Stimulated activated CD4-positive, alpha-beta T cell treated with anti-CD3 and anti-CD28 coated beads, Interleukin-15, amount 100 ng/mL, for 24 hours (primary cell): Measurements from ENCODE around the gene SULT1C3.

Experiments
- DNase-seq: peaks from one replicate; pipeline ENCODE4 v3.0.0-alpha.2; 2020

The SULT1C3 gene

GRCh38 chr2:108239786-108240185 is at the start of gene SULT1C3:
TSS of gene SULT1C3 (plus strand) at chr2:108239968. CDS start at chr2:108247195, 7,227 bp downstream.
- DNase-seq: no peak

DNA sequence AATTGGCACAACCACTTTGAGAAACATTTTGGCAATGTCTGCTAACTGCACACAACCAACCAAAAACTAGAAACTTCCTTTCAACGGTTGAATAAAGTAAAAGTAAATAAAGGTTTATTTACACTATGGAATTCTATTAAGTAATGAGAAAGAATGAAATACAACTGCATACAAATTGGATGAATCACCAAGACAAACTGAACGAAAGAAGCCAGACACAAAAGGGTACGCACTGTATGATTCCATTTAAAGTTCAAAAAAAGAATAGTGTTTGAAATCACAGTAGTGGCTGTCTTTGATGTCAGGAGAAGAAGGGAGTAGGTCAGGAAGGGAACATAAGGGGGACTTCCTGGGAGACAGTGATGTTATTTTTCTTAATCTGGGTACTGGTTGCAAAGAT is 46.5 kb upstream of the SULT1C3 start:
- DNase-seq: no peak

GRCh38 chr2:108194409-108195132 is 45.2 kb upstream of the SULT1C3 start:
- no peak for DNase-seq

- no peak for DNase-seq
Measured at GRCh38 chr2:108195133-108195439, 44.7 kb upstream of the SULT1C3 start.

- no peak for DNase-seq
Measured at GRCh38 chr2:108199726-108200125, 40.0 kb upstream of the SULT1C3 start.

DNA sequence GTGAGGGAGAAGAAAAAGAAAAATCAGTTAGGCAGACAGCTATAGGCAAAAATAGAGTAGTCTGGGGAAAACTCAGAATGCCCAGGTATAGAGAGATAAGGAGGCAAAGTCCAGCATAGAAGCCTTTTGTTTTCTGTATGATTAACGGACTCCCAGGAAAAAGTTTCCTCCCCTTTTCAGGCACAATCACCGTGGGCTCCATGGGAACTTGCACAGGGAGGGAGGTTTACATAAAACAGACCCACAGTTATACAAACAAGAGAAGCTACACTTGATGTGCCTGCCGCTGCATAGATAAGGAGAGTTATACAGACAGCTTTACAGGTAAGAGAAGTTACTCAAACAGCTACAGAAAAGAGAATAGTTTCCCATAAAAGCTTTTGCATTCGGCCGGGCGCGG is 39.2 kb upstream of the SULT1C3 start:
- no peak for DNase-seq

DNA sequence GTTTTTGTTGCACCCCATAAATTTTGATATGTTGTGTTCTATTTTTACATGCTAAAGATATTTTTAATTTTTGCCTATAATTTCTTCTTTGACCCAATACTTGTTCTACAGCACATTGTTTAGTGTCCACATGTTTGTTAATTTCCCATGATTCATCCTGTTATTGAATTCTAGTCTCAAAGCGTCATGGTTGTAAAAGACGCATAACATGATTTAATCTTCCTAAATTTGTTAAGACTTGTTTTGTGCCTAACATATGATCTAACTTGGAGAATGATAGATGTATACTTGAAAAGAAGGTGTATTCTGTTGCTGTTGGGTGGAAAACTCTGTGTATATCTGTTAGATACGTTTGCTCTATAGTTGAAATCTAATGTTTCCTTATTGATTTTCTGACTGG is 27.1 kb upstream of the SULT1C3 start:
- DNase-seq: no peak

DNA sequence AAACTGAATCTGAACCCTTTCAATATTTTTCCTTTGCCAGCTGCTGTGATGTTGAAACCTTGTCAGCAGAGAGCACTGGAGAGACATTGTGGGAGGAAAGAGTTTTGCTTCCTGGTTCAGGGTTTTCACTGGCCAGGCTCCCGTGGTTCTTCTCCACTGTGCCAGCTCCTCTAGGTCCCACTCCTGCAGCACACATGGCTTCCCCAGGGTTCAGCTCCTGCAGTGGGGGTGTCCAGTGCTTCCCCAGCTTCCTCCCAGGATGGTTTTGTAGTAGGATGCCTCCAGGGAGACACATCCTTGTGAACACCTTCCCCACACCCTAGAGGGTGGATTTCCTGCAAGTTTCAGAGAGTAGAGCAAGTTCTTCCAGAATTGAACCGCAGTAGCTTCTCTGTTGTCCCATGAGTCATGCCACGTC is 24.0 kb upstream of the SULT1C3 start:
- DNase-seq: no peak

- DNase-seq: no peak
Measured at GRCh38 chr2:108217211-108217610, 22.6 kb upstream of the SULT1C3 start.

GRCh38 chr2:108219688-108220087 is 20.1 kb upstream of the SULT1C3 start:
- DNase-seq: no peak

DNA sequence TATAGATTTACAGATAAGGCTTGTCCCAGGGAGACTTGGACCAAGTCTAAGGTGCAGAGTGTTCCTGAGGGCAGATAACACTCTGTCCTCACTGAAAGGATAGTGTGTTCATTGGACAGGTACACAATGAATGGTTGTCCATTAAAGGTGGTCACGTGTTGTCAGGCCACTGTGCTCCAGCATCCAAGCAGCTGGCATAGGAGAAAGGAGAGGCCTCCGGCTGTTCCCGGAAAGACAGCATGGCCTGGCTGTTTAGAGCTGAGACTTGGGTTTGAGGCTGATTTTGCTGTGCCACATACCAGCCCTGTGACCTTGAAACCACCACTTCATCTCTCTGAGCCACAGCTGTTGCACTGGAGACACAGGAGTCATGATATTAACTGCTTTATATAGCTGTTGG is 19.6 kb upstream of the SULT1C3 start:
- no peak for DNase-seq

DNA sequence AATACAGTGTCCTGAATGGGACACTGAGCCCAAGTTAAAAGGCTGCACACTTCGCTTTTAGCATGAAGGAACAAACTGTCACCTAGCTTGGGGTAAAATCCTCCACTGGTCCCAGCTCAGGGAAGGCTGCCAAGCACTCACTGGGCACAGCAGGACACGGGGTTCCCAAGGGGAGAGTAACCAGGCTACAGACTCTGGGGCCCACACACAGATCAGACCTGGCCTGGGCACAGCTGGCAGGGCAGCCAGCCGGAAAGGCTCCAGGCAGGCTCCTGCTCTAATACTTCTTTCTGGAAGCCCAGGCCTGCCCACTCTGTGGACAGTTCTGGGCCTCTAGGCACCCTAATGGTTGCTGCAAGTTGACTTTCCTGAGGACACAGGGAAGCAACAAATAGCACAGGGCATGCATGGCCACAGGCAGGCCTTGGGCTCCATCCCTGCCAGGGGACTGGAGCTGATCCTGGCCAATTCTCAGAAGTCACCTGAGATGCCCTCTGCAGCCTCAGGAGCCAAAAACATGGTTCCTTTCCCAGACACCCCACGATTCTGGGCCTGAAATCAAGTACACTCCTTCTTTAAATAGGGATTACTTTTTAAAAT is 18.7 kb upstream of the SULT1C3 start:
- DNase-seq: no peak

DNA sequence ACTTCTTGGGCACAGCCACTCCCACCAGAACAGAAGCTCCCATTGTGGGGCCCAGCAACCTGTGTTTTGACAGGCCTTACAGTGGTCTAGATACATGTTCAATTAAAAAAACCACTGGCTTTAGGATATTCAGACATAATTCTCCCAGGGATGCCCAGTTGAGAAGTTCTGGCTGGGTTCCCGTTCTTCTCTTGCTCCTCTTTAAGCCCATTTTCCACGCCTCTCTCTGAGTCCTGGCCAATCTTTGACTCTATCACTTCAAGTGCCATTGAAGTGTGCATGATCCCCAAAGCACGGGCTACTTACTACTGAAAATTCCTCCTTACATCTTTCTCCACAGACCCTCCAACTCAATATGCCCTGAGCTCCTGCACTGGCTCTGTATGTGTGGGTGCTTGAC is 17.5 kb upstream of the SULT1C3 start:
- no peak for DNase-seq

DNA sequence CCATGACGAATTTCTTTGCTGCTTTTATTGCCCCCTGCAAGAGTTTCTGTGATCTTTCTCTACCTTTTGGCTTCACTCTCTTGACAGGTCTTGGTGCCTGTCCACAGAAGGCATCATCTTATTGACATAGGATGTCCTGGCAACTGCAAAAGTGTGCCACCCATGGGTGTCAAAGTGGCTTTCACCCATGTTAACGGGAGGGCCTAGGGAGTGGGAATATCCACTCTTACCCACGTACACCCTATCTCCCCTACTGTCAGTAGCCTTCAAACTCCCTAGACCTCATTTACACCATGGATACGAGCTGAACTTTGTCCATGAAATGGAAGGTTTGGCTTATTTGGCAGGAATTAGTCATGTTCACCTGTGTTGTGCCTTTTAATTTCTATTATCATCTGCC is 16.2 kb upstream of the SULT1C3 start:
- no peak for DNase-seq

GRCh38 chr2:108224022-108224421 is 15.7 kb upstream of the SULT1C3 start:
- DNase-seq: no peak

DNA sequence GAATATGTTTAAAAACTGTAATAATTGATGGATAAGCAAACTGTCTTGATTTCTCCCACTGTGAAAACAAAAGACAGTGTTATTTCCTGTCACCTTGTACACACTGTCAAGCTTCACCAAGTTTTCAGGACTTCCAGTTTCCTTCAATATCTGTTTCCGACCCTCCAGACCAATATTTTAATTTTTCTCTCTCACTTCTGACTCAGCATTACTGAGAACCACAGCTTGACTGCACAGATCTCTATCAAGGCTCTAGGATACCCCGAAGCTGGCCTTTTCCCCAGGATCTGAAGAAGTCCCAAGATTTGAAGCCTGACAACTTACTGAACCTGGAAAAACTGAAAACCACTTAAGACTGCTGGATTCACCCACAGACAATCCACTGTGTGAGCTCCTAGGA is 13.2 kb upstream of the SULT1C3 start:
- DNase-seq: no peak

DNA sequence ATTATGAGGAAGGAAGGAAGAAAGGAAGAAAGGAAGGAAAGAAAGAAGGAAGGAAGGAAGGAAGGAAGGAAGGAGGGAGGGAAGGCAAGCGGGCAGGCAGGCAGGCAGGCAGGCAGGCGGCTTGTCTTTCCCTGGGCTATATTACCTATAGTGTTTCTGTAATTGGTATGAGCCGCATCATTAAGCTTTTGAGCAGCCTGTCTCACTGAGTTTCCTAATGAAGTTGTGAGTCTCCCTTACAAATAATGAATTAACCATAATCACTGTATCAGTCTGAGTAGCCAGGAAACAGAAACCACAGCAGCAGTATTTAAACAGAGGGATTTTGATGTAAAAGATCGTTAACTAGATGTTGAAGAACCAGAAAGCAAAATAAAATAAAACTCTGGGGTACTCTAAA is 11.8 kb upstream of the SULT1C3 start:
- DNase-seq: no peak

DNA sequence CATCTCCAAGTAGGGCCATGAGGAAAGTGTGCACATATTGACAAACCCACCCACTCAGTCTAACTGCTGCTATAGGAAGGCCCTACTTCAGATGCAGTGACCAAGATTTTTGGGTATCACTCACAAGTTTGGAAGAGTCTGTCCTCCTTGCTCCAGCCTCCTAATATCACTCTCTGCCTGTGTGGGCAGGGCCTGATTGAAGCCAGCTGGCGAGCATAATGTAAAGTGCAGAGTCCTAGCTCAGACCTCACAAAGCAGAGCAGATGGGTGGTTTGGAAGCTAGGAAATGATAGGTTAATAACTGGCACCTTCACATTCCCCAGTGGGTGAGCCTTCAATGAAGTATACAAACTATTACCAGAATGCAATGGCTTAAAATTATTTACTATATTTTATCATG is 11.2 kb upstream of the SULT1C3 start:
- no peak for DNase-seq

DNA sequence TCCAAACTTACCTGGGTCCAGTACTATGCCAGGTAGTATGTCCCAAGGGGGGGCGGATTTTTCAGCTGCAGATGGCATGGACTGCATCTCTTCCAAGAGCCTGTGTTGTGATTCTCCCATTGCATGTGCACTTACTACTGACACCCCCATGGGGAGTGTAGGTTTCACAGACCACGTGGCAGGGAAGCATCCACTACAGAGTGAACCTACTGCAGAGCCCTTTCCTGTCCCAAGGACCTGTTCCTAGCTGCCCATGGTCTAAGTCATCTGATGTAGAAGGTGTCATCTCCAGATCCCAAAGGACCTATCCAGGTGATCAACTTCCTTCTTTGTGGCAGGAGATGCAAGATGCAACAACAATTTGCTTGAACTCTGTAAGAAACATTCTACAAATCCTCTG is 9.9 kb upstream of the SULT1C3 start:
- no peak for DNase-seq

DNA sequence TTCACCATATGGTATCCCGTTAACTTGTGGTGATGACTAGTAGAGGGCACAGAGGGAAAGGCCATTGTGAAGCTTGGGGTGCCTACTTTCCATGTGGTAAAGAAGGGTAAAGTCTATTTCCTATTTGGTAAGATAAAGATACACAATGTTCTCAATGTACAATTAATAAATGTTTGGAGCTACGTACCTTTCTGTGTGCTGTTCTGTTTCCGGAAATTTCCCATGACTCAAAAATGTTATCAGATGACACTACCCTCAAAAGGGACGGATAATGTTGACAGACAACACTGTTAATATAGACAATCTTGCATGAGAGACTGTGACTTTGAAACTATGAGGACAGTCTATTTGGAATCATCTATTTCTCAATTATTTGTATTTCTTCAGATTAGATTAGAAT is 4.2 kb upstream of the SULT1C3 start:
- no peak for DNase-seq

DNA sequence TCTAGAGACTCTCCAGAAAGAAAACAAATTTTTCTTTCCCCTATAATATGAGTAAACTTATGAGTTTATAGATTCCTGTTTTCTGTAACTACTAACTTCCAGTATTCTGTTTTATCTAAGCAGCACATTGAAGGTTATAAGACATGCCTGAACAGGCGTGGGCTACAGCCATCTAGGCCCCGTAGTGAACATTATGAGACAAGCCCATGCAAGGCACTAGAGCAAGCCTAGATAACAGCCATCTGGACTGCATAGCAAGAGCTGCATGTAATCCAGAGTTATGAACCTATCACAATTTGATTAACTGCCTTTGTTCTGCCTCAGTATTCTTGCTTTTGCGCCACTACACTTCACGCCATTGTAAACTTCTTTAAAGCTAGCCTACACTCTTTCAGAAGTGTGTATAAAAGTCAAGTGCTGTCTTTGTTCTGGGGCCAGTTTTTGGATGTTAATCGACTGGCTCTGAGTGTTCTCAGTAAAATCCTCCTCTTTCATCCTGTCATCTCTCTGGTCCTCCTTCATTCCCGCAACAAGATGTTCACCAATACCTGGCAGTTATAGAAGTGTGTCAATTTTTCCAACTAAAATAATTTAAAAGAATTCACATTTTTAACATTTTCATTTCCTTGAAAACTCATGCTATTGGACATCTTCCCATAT is 3.0 kb upstream of the SULT1C3 start:
- no peak for DNase-seq

- no peak for DNase-seq
Measured at GRCh38 chr2:108240966-108241365, 1.2 kb downstream of the SULT1C3 start.

DNA sequence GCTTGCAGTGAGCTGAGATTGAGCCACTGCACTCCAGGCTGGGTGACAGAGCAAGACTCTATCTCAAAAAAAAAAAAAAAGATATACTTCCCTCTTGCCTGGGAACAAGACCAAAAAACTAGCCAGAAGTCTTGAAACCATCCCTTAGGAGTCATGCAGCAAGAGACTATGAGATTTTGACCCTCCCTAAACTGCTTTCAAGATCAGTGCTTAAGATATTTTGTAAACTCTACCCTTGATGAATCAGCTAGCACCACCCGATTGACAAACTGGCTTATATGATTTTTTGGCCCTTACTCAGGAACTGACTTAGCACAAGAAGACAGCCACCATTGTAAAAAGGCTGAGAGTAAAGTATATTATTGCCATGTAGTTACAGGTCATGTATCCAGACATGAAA is 3.8 kb downstream of the SULT1C3 start:
- no peak for DNase-seq

DNA sequence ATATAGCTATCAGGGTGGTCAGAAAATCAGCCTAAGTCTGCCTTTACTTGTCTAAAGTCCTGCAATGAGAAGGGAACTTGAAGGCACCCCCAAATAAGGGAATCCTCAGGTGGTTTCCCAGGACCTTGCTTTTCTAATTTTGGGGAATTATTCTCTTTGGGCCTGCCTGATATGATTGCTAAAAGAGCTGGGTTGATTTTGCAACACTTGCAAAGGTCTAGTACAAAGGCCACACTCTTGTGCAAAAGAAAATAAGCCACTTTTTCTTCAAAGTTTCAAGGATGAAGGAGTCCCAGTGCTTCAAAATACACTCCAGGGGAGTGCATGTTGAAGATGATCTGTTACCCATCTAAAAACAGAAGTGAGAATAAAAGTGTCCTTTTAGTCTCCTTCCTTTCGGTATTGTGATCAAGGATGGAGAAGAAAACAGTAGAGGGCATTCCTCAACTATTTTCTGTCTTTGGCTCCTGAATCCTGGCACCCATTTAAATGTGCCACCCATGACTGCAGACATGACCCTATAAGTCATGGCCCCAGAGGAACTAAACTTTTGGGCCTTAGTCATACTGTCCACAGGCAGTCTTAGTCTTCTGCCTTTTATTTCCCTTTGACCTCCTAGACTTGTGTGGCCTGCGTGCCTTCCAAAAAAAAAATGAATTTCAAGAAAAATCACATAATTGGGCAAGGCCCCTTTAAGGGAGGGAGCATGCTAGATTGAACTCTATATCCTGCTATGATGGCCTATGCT is 5.1 kb downstream of the SULT1C3 start:
- DNase-seq: no peak
